ENCODE measurements around the gene C14orf119.

C14orf119 gene

GRCh38 chr14:23068789-23069412, 26.4 kb upstream of the C14orf119 start:
- H3K27ac Mint-ChIP-seq = peak overlapping the region; percentile 26
- peaks cover 18% of the 10 kb centered on the region for H3K36me3 Mint-ChIP-seq
- ATAC-seq (ENCODE audit: low read depth) (peak; percentile 84), DNase-seq (ENCODE audit: low spot score in 2 of 2) (peak; percentile 66 to 77)
- H3K9me3 Mint-ChIP-seq = no peaks in the 10 kb centered on the region
- no peak overlapping the region for H3K4me3 Mint-ChIP-seq
- no peaks in the 10 kb centered on the region for H3K27me3 Mint-ChIP-seq
- peaks cover 27% of the 10 kb centered on the region for H3K4me1 Mint-ChIP-seq

DNA sequence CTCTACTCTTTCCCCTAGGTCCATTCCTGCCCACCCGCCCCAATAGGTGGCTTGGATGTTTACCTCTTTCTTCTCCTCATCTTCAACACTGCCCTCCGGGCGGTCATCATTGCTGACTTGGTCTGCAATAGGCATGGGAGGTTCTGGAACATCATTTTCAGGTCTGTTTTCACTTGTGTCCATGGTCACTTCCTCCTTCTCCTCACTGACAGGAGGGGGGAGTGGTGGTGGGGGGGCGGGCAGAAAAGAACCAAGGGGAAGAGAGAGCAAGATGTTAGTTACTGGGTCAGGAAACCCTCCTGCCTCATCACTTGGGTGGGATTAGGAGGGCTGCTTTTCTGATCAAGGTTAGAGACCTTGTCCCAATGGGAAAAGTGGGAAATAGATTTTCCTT, 25.9 kb upstream of the C14orf119 start:
- H3K27me3 Mint-ChIP-seq = no peaks in the 10 kb centered on the region
- no peak overlapping the region for H3K27ac Mint-ChIP-seq
- H3K4me3 Mint-ChIP-seq = no peak overlapping the region
- no peak for ATAC-seq (ENCODE audit: low read depth)
- peaks cover 27% of the 10 kb centered on the region for H3K4me1 Mint-ChIP-seq
- no peaks in the 10 kb centered on the region for H3K9me3 Mint-ChIP-seq
- DNase-seq (ENCODE audit: low spot score in 2 of 2) = no peak
- peaks cover 15% of the 10 kb centered on the region for H3K36me3 Mint-ChIP-seq

DNA sequence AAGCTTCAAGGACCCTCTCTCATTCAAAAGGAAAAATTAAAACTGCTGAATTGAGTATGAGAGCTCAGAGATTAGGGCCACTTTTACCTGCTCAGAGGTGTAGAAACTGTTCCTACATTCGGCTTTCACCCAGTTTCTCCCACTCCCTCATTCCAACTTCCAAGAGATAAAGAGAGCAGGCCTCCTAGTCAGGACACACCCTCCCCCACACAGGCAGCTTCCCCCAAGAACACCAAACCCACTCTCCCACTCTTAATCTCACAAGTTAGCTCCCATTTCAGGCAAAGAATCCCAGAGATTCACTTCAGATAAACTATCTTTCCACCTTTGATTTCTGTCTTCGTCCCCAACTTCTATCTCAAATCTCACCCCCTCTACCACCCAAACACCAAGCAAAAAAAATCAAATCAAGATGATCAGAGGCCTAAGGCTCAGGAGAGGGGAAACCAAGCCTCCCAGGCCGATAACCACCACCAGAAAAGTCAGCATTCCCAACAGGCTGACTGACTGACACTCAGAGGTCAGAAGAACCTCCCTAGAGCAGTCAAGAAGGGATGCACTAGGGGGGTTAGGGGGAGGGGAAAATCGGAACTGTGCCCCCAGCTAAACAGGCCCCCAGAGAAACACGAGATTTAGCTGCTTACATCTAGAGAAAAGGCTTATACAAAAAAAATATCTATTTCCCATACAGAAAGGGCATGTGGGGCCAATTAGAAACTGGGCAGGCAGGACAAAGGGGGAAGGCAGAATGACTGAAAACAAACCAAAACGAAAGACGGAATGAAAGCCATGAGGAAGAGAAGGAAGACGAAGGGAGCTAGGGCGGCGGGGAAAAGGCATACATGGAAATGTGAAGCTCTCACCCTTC, 24.8 kb upstream of the C14orf119 start:
- Mint-ChIP-seq H3K27ac (peak overlapping the region; percentile 60), H3K9me3 (no peaks in the 10 kb centered on the region), H3K36me3 (peaks cover 16% of the 10 kb centered on the region), H3K4me3 (peak overlapping the region; percentile 81), H3K4me1 (peaks cover 27% of the 10 kb centered on the region), H3K27me3 (no peaks in the 10 kb centered on the region)
- DNase-seq (ENCODE audit: low spot score in 2 of 2) (no peak), ATAC-seq (ENCODE audit: low read depth) (no peak)

- H3K4me3 Mint-ChIP-seq = peak overlapping the region; percentile 81
- ATAC-seq (ENCODE audit: low read depth) = peak; percentile 85
Measured at GRCh38 chr14:23071244-23071920, 23.9 kb upstream of the C14orf119 start.

DNA sequence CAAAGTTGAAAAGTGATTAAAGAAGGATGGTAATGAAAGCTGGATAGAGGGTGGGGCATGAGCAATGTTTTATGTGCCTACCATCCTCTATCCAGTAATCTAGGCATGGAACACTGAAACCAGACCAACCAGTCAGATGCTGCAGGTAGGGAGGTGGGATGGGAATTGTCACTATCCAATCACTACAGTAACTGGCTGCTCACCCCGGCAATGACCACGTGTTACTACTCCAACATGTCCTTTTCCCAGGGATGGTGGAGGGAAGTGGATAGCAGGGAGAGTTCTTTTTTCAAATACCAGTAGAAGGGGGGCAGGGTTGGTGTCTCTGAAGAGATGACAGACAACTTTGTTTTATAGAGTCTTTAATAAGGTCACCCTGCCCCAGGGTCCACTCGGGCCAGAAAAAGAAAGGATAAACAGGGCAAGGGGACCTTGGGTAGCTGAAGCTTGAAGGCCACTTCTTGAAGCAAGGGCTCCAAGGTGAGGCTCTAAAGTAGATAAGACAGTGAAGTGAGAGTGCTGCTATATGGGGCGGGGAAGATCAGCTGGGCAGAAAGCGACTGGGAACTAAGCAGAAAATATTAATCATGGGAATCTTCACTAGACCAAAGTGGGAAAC, 23.3 kb upstream of the C14orf119 start:
- no peak for DNase-seq (ENCODE audit: low spot score in 2 of 2)
- ATAC-seq (ENCODE audit: low read depth) = no peak
- Mint-ChIP-seq H3K4me3 (peak overlapping the region; percentile 81), H3K27ac (peak overlapping the region; percentile 60), H3K36me3 (peaks cover 11% of the 10 kb centered on the region), H3K27me3 (no peaks in the 10 kb centered on the region), H3K4me1 (peaks cover 24% of the 10 kb centered on the region), H3K9me3 (no peaks in the 10 kb centered on the region)

More at GRCh38 chr14:23071244-23071920, 23.9 kb upstream of the C14orf119 start:
- Mint-ChIP-seq H3K4me1 (peaks cover 24% of the 10 kb centered on the region), H3K27ac (peak overlapping the region; percentile 60), H3K36me3 (peaks cover 11% of the 10 kb centered on the region), H3K27me3 (no peaks in the 10 kb centered on the region), H3K9me3 (no peaks in the 10 kb centered on the region)
- DNase-seq (ENCODE audit: low spot score in 2 of 2) = peak; percentile 46 to 51

DNA sequence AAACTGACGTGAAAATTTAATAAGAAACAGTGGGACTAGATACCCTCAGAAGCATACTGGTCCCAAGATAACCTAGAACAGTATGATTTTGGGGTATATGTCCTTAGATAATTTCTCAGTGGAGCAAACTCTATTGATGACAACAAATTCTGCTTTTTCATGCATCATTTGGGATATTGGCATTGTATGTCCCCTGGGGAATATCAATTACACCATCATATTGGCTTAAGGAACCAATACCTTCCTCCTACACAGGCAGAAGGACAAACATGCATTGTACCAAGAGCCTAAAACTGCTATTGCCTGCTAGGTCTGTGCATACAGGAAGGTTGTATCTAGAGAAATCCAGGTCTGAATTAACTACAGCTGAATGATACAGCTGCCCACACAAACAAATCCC, 20.4 kb upstream of the C14orf119 start:
- Mint-ChIP-seq H3K27me3 (no peaks in the 10 kb centered on the region), H3K4me1 (peaks cover 17% of the 10 kb centered on the region), H3K4me3 (no peak overlapping the region), H3K9me3 (no peaks in the 10 kb centered on the region), H3K27ac (no peak overlapping the region), H3K36me3 (peaks cover 15% of the 10 kb centered on the region)
- ATAC-seq (ENCODE audit: low read depth) (no peak), DNase-seq (ENCODE audit: low spot score in 2 of 2) (no peak)

- Mint-ChIP-seq H3K36me3 (peaks cover 28% of the 10 kb centered on the region), H3K27me3 (no peaks in the 10 kb centered on the region), H3K4me3 (no peak overlapping the region), H3K9me3 (no peaks in the 10 kb centered on the region), H3K27ac (peak overlapping the region; percentile 28), H3K4me1 (peaks cover 5% of the 10 kb centered on the region)
- ATAC-seq (ENCODE audit: low read depth) (peak; percentile 57), DNase-seq (ENCODE audit: low spot score in 2 of 2) (peak in 1 of 2 donors; percentile 42)
Measured at GRCh38 chr14:23076785-23077408, 18.4 kb upstream of the C14orf119 start.

DNA sequence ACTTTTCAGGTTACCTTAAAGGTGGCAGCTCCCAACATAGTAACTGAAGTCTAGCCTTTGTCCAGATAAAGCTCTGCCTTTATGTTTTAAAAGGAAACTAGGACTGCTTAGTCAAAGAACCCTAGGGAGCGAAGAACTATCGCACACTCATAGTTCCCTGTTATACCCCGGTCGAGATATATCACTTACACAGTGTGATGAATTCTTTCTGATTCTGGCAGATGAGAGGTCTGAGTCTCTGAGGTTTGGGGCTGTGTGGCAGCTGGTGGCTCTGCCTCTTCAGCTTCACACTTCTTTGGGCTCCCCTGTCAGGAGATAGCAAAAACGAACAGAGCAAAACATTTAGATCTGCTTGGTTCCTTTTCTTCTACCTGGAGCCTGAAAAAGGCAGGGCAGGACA, 17.3 kb upstream of the C14orf119 start:
- peaks cover 28% of the 10 kb centered on the region for H3K36me3 Mint-ChIP-seq
- DNase-seq (ENCODE audit: low spot score in 2 of 2) (no peak), ATAC-seq (ENCODE audit: low read depth) (no peak)
- H3K9me3 Mint-ChIP-seq = no peaks in the 10 kb centered on the region
- H3K4me1 Mint-ChIP-seq = peaks cover 3% of the 10 kb centered on the region
- no peak overlapping the region for H3K27ac Mint-ChIP-seq
- no peak overlapping the region for H3K4me3 Mint-ChIP-seq
- H3K27me3 Mint-ChIP-seq = no peaks in the 10 kb centered on the region

DNA sequence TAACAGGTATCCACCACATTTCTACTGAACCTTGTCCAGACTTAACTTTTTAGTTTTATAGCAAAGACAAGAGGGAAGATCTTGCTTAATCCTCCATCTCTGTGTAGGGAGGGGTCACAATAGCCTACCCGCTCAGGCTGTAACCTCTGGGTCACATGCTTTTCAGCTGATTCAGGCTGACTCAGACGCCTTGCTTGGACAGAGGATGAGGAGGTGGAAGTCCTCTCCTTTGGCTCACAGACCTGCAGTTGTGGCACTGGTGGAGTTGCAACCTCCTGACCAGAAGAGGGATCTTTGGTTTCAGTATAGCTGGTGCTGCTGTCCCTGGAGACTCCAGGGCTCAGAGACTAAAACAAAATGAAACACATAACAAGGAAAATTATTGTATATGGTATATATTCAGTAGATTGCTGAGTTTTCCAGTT, 16.6 kb upstream of the C14orf119 start:
- Mint-ChIP-seq H3K4me3 (no peak overlapping the region), H3K36me3 (peaks cover 28% of the 10 kb centered on the region), H3K4me1 (peaks cover 3% of the 10 kb centered on the region), H3K27ac (no peak overlapping the region), H3K27me3 (no peaks in the 10 kb centered on the region), H3K9me3 (no peaks in the 10 kb centered on the region)
- no peak for ATAC-seq (ENCODE audit: low read depth)
- DNase-seq (ENCODE audit: low spot score in 2 of 2) = no peak

DNA sequence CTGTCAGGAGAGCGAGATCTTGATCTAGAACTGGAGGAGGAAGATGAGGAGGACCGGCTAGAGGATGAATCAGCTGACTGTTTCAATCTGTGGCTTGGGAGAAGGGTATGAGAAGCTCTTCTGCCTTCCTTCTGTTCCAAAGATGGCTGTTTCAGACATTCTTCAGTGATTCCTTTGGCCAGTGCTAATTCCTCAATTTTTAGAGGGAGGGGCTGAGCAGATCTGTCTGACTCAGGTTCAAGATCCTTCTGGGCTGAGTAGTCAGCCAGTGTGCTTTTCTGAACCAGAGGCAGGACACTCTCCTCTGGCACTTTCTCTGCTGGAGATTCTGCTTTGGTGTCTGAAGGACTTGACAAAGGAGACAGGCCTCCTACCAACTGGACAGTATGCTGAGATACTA, 15.6 kb upstream of the C14orf119 start:
- ATAC-seq (ENCODE audit: low read depth) (no peak), DNase-seq (ENCODE audit: low spot score in 2 of 2) (no peak)
- Mint-ChIP-seq H3K4me1 (peaks cover 3% of the 10 kb centered on the region), H3K4me3 (no peak overlapping the region), H3K36me3 (peaks cover 25% of the 10 kb centered on the region), H3K27me3 (no peaks in the 10 kb centered on the region), H3K9me3 (no peaks in the 10 kb centered on the region), H3K27ac (peak overlapping the region; percentile 26)

GRCh38 chr14:23080474-23080873, 14.8 kb upstream of the C14orf119 start:
- Mint-ChIP-seq H3K4me3 (no peak overlapping the region), H3K36me3 (peaks cover 25% of the 10 kb centered on the region), H3K4me1 (peaks cover 3% of the 10 kb centered on the region), H3K9me3 (no peaks in the 10 kb centered on the region), H3K27ac (peak overlapping the region; percentile 26), H3K27me3 (no peaks in the 10 kb centered on the region)
- ATAC-seq (ENCODE audit: low read depth) = no peak
- no peak for DNase-seq (ENCODE audit: low spot score in 2 of 2)

GRCh38 chr14:23085458-23085857, 9.8 kb upstream of the C14orf119 start:
- no peak overlapping the region for H3K27ac Mint-ChIP-seq

DNA sequence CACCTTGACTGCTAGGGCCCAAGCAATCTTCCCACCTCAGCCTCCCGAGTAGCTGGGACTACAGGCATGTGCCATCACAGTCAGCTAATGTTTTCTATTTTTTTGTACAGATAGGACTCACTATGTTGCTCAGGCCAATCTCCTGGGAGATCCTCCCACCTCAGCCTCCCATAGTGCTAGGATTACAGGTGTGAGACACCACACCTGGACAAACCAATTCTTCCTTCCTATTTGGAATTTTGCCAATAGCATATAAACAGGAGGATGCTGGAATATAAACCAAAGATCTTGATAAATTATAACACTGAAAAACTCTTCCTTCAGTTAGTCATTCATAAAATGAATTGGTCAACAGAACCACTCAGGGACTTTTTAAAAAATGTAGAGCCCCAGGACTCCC, 8.7 kb upstream of the C14orf119 start:
- Mint-ChIP-seq H3K4me3 (no peak overlapping the region), H3K27ac (peak overlapping the region; percentile 28), H3K9me3 (no peaks in the 10 kb centered on the region), H3K27me3 (no peaks in the 10 kb centered on the region), H3K36me3 (peaks cover 26% of the 10 kb centered on the region), H3K4me1 (peaks cover 9% of the 10 kb centered on the region)
- ATAC-seq (ENCODE audit: low read depth) (no peak), DNase-seq (ENCODE audit: low spot score in 2 of 2) (no peak)

More at GRCh38 chr14:23085458-23085857, 9.8 kb upstream of the C14orf119 start:
- ATAC-seq (ENCODE audit: low read depth) (no peak), DNase-seq (ENCODE audit: low spot score in 2 of 2) (no peak)
- no peaks in the 10 kb centered on the region for H3K9me3 Mint-ChIP-seq
- no peaks in the 10 kb centered on the region for H3K27me3 Mint-ChIP-seq
- peaks cover 10% of the 10 kb centered on the region for H3K4me1 Mint-ChIP-seq
- H3K36me3 Mint-ChIP-seq = peaks cover 33% of the 10 kb centered on the region
- H3K4me3 Mint-ChIP-seq = no peak overlapping the region
